HG03025 (cell line): Measurements from ENCODE around the gene FAM200C.
"Not testable (repeated sequence)": the region's sequence is repeated elsewhere in the genome, so short reads cannot be mapped to it uniquely, and the experiment has no call there.

Source experiments
- ATAC-seq: cut with Tn5 transposase; IDR thresholded peaks from one replicate; pipeline ENCODE4 v1.9.1; 2021; ENCODE audit warnings: mild to moderate bottlenecking, moderate library complexity; ENCODE audit not compliant: unreplicated experiment, low FRiP score

FAM200C gene

GRCh38 chr5:160399402-160400353 is at the start of gene FAM200C:
TSS of gene FAM200C (minus strand) at chr5:160400054. CDS start at chr5:160395490, 4,564 bp downstream.
- ATAC-seq = peak; percentile 85

GRCh38 chr5:160449458-160449857 is 49.6 kb upstream of the FAM200C start:
- no peak for ATAC-seq

DNA sequence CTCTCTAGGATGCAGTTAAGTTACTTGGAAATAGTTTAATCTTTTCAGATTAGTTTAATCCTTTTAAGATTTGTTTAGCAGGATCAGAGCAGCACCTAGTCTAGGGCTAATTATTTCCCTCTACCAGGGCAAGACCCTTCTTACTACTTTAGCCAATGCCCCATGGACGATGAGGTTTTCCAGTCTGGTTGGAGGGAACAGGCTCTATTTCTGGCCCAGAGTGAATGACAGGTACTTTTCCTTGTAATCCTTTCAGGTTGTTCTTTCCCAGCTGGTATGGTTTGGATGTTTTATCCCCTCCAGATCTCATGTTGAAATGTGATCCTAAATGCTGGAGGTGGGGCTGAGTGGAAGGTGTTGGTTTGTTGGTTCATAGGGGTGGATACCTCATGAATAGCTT is 49.0 kb upstream of the FAM200C start:
- no peak for ATAC-seq

DNA sequence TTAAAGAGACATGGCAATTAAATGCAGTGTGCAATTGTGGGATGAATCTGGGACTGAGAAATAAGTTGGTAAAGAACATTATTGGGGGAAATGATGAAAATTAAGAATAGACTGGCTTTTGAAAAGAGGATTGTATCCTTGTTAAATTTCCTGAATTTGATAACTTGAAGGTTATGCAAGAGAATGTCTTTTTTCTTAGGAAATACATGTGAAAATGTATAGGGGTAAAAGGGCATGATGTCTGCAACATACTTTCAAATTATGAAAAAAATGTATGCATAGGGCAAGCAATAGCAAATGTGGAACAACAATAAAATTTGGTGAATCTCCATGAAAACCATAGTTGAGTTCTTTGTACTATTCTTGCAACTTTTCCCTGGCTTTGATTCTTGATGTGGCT is 45.9 kb upstream of the FAM200C start:
- no peak for ATAC-seq

GRCh38 chr5:160445132-160445531 is 45.3 kb upstream of the FAM200C start:
- ATAC-seq = no peak

- no peak for ATAC-seq
These were observed 44.6 kb upstream of the FAM200C start for GRCh38 chr5:160444407-160444806.

DNA sequence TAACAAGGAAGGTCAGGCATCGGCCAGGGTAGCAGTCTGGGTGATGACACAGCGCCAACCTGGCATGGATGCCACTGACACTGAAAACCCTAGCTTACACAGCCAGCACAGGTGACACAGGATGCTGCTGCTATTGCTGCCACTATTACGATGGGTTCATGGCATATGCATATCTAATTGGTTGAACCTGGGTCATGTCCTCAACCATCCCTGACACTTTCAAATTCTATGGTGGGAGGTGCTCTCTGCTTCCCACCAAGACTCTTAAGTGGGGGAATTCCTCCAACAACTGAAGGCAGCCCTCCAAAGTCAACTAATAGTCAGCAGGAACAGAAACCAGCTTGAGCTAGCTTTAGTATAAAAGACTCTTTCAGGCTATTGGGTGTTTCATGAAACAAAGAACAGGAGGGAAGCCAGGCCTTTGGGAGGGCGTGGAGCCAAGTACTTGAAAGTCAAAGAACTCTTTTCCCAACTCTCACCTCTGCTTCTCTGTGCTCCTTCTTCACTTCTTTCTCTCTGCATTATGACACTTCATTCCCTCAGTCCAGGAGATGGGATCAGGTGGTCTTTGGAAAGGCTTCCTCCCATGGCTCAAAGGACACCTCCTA is 43.1 kb upstream of the FAM200C start:
- peak; percentile 40 for ATAC-seq

GRCh38 chr5:160441311-160441781 is 41.5 kb upstream of the FAM200C start:
- ATAC-seq = no peak

DNA sequence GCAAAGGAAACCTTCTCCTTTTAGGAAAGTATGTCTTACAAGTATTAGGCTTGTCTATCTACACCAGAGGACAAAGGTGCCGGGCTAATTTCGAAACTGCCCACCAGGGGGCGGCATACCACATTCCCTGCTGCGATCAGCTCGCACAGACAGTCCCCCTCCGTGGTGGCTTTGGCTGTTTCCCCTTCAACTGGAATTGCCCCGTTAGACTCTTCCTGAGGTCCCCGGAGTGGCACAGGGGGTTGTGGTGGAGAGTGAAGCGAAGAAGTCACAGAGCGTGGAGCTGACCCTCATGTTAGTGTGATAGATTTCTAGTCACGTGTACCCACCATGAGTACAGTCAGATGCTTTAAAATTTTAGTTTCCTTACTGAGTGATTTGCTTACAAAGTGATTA is 39.3 kb upstream of the FAM200C start:
- peak; percentile 62 for ATAC-seq

DNA sequence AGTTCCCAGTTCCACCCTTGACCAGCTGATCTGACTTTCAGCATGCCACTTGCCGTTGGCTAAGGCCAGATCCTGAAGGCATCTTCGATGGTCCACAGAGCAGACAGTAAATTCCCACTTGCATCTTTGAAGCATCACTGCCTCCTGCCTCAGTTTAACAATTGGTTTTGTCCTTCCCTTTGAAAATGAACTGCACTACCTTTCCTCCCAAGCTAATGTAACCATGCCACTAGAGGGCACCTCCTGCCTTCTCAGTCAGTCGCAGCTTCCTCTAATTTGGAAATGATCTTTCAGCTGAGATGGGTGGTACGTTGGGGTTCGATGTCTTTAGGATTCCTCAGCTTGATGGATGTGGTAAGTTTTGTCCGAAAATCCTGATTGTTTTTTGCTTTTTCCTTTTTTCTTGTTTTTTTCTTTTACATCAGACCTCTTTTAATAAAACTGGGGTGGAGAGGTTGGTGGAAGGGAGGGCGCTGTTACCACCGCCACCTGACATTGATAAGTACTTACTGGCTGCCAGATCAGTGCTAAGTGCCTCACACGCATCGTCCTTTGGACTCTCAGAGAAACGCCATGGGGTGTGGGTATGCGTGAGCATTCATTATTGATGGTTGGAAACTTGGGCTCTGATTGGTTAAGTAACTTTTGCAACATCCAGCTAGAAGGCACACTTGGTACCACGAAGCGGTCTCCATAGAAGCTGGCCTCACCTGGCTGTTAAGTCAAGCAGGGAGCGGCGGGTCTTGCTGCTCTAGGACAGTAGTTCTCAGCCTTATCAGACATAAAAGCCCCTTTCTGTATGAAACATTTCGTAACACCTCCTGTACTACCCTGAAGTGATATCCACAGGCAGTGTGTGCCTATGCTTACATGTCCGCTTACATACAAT is 38.7 kb upstream of the FAM200C start:
- peak; percentile 24 for ATAC-seq

GRCh38 chr5:160437271-160437670 is 37.4 kb upstream of the FAM200C start:
- ATAC-seq = no peak

- not testable (repeated sequence) for ATAC-seq
These were observed 36.8 kb upstream of the FAM200C start for GRCh38 chr5:160436661-160437060.

GRCh38 chr5:160436017-160436416 is 36.2 kb upstream of the FAM200C start:
- ATAC-seq = no peak

DNA sequence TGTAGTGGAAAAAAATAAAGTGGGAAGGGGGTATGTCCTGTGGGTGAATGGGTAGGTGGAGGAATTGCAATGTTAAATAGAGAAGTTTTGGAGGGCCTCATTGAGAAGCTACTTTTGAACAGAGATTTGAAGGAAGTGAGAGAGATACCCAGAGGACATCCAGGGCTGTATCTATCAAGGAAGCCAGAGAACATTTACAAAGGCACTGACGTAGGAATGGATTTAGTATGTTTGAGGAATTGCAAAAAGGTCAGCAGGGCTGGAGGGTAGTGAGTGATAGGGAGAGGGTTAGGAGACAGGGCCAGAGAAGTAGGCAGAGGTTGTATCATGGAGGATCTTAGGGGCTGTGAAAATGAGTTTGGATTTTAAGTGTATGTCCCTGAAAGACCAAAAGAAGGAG is 35.7 kb upstream of the FAM200C start:
- no peak for ATAC-seq

DNA sequence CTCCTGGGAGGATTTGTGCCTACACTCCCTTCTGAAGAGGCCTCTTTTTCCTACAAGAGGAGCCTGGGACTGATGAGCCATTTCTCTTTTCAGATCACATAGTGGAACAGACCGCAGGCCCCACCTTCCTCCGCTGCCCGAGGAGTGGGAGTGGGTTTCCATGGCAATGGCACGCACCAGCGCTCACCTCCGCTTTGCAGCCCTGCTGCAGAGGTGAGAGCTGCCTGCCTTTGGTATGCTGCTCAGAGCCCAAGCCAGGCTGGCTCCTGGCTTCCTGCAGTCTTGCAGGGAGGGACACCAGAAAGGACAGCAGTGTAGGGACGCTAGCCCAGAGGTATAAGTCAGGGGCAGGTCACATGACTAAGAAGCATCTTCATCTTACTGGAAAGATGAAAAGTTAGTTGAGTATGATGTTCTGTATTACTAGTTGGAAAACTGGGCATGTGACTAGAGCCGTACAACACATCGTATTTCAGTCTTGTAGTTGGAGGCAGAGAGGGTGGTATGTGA is 34.2 kb upstream of the FAM200C start:
- peak; percentile 77 for ATAC-seq

GRCh38 chr5:160432787-160433186 is 32.9 kb upstream of the FAM200C start:
- ATAC-seq = no peak

GRCh38 chr5:160432196-160432595 is 32.3 kb upstream of the FAM200C start:
- ATAC-seq = no peak

GRCh38 chr5:160427607-160428006 is 27.8 kb upstream of the FAM200C start:
- no peak for ATAC-seq

GRCh38 chr5:160423099-160423498 is 23.2 kb upstream of the FAM200C start:
- no peak for ATAC-seq

GRCh38 chr5:160421625-160422258 is 21.9 kb upstream of the FAM200C start, which contains the start of gene PTTG1:
TSS of gene PTTG1 (plus strand) at chr5:160421855. CDS start at chr5:160422313, 458 bp downstream.
- ATAC-seq = peak; percentile 69
